ENCODE measurements around the gene ELFN1.

Gene ELFN1

GRCh38 chr7:1729773-1730172 lies 59.7 kb downstream of the ELFN1 start:
- FAIRE-seq: no peak

- FAIRE-seq: no peak
Observed at GRCh38 chr7:1732072-1732471, 62.0 kb downstream of the ELFN1 start.

GRCh38 chr7:1732645-1733044 lies 62.6 kb downstream of the ELFN1 start:
- FAIRE-seq: no peak

- FAIRE-seq: no peak
Observed at GRCh38 chr7:1733206-1733907, 63.3 kb downstream of the ELFN1 start.

- no peak for FAIRE-seq
Observed at GRCh38 chr7:1733908-1734730, 64.0 kb downstream of the ELFN1 start.

- FAIRE-seq: no peak
Observed at GRCh38 chr7:1735262-1735661, 65.2 kb downstream of the ELFN1 start.

- no peak for FAIRE-seq
Observed at GRCh38 chr7:1735806-1736483, 65.9 kb downstream of the ELFN1 start.

GRCh38 chr7:1736484-1736817 lies 66.4 kb downstream of the ELFN1 start:
- FAIRE-seq: no peak

- no peak for FAIRE-seq
Observed at GRCh38 chr7:1736830-1737229, 66.8 kb downstream of the ELFN1 start.

- no peak for FAIRE-seq
Observed at GRCh38 chr7:1737523-1737922, 67.4 kb downstream of the ELFN1 start.

- no peak for FAIRE-seq
Observed at GRCh38 chr7:1737956-1738355, 67.9 kb downstream of the ELFN1 start.

- FAIRE-seq: no peak
Observed at GRCh38 chr7:1738511-1738910, 68.4 kb downstream of the ELFN1 start.

- FAIRE-seq: no peak
Observed at GRCh38 chr7:1738956-1739355, 68.9 kb downstream of the ELFN1 start.

- FAIRE-seq: no peak
Observed at GRCh38 chr7:1739593-1739992, 69.5 kb downstream of the ELFN1 start.

- FAIRE-seq: no peak
Observed at GRCh38 chr7:1740214-1740613, 70.1 kb downstream of the ELFN1 start.

GRCh38 chr7:1741246-1741645 lies 71.2 kb downstream of the ELFN1 start:
- FAIRE-seq: no peak

- FAIRE-seq: no peak
Observed at GRCh38 chr7:1741751-1742554, 71.9 kb downstream of the ELFN1 start.

- FAIRE-seq: no peak
Observed at GRCh38 chr7:1742555-1743303, 72.7 kb downstream of the ELFN1 start.

- no peak for FAIRE-seq
Observed at GRCh38 chr7:1743481-1744230, 73.6 kb downstream of the ELFN1 start.

- no peak for FAIRE-seq
Observed at GRCh38 chr7:1744296-1745017, 74.4 kb downstream of the ELFN1 start.

- no peak for FAIRE-seq
Observed at GRCh38 chr7:1745018-1745532, 75.0 kb downstream of the ELFN1 start.

Data from G401.6 (cell line).